Prostate gland (tissue), 2 donors: ENCODE data around the gene KDM4B.

Experiments used
- POLR2A ChIP-seq: fragments of 450-650 bp; IDR thresholded peaks from one replicate; pipeline ENCODE4 v1.6.1; 2016; ENCODE audit warnings: antibody characterized with exemption, mild to moderate bottlenecking
- POLR2AphosphoS5 ChIP-seq: sonication (generic); formaldehyde crosslinking; IDR thresholded peaks from one replicate; pipeline ENCODE4 v1.6.1; 2017; ENCODE audit warnings: antibody characterized with exemption
- TF ChIP-seq, protein P1 (sequence below), 4 experiments: fragments of 200-600 bp in 2 of 4; fragments of 450-650 bp in 2 of 4; sonication (generic) in 2 of 4; IDR thresholded peaks; 1 replicate in 3 of 4; 2 replicates in 1 of 4; pipeline ENCODE4 v1.5.1; 2016 to 2019; ENCODE audit warnings: antibody characterized with exemption in 4 of 4, mild to moderate bottlenecking in 2 of 4, moderate library complexity in 2 of 4

DNA sequence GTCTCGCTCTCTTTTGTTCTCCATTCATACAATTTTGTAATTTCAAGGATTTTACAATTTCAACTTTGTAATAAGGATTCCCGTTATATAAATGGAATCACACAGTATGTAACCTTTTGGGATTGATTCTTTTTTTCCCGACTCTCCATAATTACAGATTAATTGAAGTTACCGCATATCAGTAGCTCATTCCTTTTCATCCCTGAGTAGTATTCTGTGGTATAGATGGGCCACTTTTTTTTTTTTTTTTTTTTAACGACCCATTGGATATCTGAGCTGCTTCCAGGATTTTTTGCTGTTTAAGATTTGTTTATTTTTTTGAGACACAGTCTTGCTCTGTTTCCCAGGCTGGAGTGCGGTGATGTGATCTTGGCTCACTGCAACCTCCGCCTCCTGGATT, 31.9 kb upstream of the KDM4B start:
- TF ChIP-seq, protein P1, sequence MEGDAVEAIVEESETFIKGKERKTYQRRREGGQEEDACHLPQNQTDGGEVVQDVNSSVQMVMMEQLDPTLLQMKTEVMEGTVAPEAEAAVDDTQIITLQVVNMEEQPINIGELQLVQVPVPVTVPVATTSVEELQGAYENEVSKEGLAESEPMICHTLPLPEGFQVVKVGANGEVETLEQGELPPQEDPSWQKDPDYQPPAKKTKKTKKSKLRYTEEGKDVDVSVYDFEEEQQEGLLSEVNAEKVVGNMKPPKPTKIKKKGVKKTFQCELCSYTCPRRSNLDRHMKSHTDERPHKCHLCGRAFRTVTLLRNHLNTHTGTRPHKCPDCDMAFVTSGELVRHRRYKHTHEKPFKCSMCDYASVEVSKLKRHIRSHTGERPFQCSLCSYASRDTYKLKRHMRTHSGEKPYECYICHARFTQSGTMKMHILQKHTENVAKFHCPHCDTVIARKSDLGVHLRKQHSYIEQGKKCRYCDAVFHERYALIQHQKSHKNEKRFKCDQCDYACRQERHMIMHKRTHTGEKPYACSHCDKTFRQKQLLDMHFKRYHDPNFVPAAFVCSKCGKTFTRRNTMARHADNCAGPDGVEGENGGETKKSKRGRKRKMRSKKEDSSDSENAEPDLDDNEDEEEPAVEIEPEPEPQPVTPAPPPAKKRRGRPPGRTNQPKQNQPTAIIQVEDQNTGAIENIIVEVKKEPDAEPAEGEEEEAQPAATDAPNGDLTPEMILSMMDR (IDR thresholded peaks at IDR 0.05), result no peak
- TF ChIP-seq POLR2A (no peak), POLR2AphosphoS5 (no peak)
